ENCODE measurements around the gene ZNF28. TPM values are rescaled to one million over a fixed set of nuclear protein-coding genes. Genes with fewer than 3 reads are reported as not detected.

The ZNF28 gene
- total RNA-seq, 2 experiments from 2014 or later, result 17.3 to 18.9 TPM

GRCh38 chr19:52749780-52750179, 71.7 kb downstream of the ZNF28 start:
- ChIA-PET CTCF (no interaction called here), POLR2A (no interaction called here)
- intact Hi-C loops (cut with DNase I, micrococcal nuclease), result loop anchor here (2.0 to 5.0 kb wide), 2 partner anchors 407 to 501 kb away; no protein-coding TSS in a partner anchor
- Mint-ChIP-seq H3K36me3 (ENCODE audit: low read depth) (no peaks in the 10 kb centered on the region), H3K9me3 (ENCODE audit: low read depth) (no peaks in the 10 kb centered on the region), H3K4me3 (no peak overlapping the region), H3K27ac (no peak overlapping the region), H3K27me3 (no peaks in the 10 kb centered on the region), H3K4me1 (no peaks in the 10 kb centered on the region)
- ATAC-seq, result no peak
- DNase-seq, result no peak

GRCh38 chr19:52748336-52748950, 73.0 kb downstream of the ZNF28 start:
- H3K4me1 Mint-ChIP-seq, result no peaks in the 10 kb centered on the region
- POLR2A ChIA-PET, result no interaction called here
- CTCF ChIA-PET, result no interaction called here
- H3K9me3 Mint-ChIP-seq (ENCODE audit: low read depth), result no peaks in the 10 kb centered on the region
- H3K27me3 Mint-ChIP-seq, result no peaks in the 10 kb centered on the region
- DNase-seq, result no peak
- H3K36me3 Mint-ChIP-seq (ENCODE audit: low read depth), result no peaks in the 10 kb centered on the region
- intact Hi-C loops (cut with DNase I, micrococcal nuclease), result loop anchor here (1.0 to 5.0 kb wide), 3 partner anchors 406 to 500 kb away; no protein-coding TSS in a partner anchor
- no peak overlapping the region for H3K4me3 Mint-ChIP-seq
- no peak for ATAC-seq
- H3K27ac Mint-ChIP-seq, result no peak overlapping the region

Other genes with a start within 250 kb of the ZNF28 start
- 10 to 100 TPM; 23.8 to 27.5 TPM for gene ZNF83, start 183.3 kb downstream of the ZNF28 start, total RNA-seq
- 10 to 100 TPM; 20.6 to 22.9 TPM for gene ZNF611, start 86.6 kb downstream of the ZNF28 start, total RNA-seq
- 10 to 100 TPM; 10.6 to 14.3 TPM for gene ZNF600, start 34.8 kb downstream of the ZNF28 start, total RNA-seq
- 10 to 100 TPM; 11.5 to 12.9 TPM for gene ZNF468, start 36.0 kb upstream of the ZNF28 start, total RNA-seq
- gene ZNF320, start 76.0 kb upstream of the ZNF28 start, total RNA-seq, result 10 to 100 TPM; 10.8 to 12.2 TPM
- gene ZNF888, start 101.8 kb upstream of the ZNF28 start, total RNA-seq, result 1 to 10 TPM; 5.1 to 5.5 TPM
- 10 to 100 TPM; 10.7 to 11.4 TPM for gene ZNF816, start 141.2 kb upstream of the ZNF28 start, total RNA-seq
- under 1 TPM in 1 of 2 experiments, not detected in 1; 0.11 TPM for gene ERVV-1, start 192.3 kb upstream of the ZNF28 start, total RNA-seq
- not detected for gene ERVV-2, start 223.1 kb upstream of the ZNF28 start, total RNA-seq